ENCODE measurements around the gene GLTP.
"Not testable (repeated sequence)": the region's sequence is repeated elsewhere in the genome, so short reads cannot be mapped to it uniquely, and the experiment has no call there.

GLTP gene

DNA sequence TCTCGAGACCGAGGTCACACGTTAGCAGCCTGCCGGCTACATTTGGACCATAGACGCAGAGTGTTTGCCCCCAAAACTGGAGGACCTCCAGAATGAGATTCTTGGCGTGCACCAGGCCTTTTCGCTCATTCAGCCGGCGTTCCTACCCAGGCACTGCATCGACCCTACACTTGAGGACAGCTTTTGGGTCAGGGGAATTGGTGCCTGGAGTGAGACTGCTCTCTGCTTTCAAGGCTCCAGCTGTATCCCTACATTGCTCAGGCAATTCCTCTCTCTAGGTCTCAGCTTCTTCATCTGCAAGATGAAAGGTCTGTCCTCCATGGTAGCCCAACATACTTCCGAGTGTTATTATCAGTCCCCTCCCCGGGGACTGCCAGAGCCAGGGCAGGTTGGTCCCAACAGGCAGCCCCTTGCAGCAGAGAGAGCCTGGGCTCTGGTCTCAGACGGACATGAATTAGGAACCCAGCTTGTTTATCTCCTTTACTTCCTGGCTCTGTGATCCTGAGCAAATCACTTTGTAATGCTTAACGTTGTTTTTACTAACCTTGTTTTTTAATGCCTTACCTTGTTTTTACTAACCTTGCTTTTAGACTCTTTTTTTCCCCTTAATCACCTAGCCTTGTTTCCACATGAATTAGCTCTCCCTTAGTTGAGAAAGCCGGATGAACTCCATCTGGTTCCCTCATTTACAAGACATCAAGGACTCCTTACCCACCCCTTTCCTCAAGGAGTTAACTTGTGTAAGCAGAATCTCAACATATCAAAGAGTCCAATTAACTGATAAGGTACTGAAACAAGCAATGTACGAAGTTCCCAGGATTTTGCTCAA, 20.6 kb upstream of the GLTP start:
- peak; percentile 12 to 14 for DNase-seq

GRCh38 chr12:109899783-109900751, 19.7 kb upstream of the GLTP start, which contains the start of gene TCHP:
Gene TCHP (plus strand): TSS chr12:109900274. CDS start chr12:109903027, 2,753 bp downstream.
- peak; percentile 83 to 85 for DNase-seq

DNA sequence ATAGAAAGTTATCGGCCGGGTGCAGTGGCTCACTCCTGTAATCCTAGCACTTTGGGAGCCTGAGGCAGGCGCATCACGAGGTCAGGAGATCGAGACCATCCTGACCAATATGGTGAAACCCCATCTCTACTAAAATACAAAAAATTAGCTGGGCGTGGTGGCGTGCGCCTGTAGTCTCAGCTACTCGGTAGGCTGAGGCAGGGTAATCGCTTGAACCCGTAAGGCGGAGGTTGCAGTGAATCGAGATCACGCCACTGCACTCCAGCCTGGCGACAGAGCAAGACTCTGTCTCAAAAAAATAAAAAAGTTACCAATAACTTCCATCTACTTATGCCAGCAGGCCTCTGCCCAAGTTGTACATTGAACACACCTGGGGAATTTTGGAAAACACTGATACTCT, 19.0 kb upstream of the GLTP start:
- DNase-seq, result not testable (repeated sequence)

DNA sequence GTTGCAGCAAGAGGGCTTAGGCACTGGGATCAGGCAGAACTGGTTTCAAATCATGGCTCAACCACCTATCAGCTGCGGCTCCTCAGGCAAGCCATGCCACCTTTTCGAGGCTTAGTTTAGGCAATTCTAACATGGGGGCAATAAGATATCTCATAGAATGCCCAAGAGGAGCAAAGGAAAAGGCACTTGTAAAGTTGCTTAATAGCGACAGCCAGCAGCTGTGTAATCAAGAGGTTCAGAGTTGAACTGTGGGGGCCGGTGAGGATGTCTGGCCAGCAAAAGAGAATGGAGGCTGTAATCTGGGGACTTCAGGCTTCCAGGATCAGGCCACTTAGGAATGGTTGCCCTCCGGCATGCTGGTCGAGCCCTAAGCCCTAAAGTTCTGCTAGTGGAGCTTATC, 16.7 kb upstream of the GLTP start:
- DNase-seq, result no peak

DNA sequence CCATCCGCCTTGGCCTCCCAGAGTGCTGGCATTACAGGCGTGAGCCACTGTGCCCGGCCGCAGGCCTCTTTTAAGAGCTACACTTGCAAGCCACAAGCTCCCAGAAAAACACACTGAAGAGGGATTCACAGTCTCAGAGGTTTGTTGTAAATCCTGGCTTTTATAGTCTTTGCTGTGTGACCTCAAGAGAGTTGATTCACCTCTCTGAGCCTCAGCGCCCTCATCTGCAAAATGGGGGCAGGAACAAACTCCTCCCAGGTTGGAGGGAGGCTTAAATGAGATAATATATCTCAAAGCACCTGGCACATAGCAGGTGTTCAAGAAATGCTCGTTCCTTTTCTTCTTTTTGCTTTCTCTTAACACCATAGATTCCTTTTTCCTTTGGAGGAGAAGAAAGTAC, 15.8 kb upstream of the GLTP start:
- DNase-seq, result no peak

- DNase-seq, result no peak
Measured at GRCh38 chr12:109894939-109895338, 14.6 kb upstream of the GLTP start.

DNA sequence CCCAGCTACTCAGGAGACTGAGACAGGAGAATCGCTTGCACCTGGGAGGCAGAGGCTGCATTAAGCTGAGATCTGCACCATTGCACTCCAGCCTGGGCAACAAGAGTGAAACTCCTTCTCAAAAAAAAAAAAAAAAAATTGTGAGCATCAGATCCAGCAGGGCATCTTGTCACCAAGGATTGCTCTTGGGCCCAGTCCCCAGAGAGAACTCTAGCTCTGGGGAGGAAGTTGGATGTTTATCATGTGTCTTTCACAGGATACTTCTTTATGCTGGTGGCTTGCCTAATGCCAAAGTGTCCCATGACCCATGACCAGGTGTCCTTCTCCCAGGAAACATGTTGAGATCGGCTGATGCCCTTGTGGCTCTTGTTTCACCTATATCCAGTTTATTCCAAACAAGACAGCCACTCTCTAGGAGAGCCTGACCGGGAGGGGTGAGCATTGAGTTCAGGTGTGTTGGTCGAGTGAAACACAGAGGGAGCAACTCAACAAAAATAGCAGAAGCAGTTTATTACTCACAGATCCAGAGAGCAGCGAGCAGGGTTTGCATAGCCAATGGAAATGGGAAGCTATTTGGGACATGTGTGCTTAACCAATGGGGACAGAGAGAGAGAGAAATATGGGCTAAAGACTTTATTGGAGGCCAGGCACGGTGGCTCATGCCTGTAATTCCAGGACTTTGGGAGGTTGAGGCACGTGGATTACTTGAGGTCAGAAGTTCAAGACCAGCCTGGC, 13.1 kb upstream of the GLTP start:
- DNase-seq, result no peak

DNA sequence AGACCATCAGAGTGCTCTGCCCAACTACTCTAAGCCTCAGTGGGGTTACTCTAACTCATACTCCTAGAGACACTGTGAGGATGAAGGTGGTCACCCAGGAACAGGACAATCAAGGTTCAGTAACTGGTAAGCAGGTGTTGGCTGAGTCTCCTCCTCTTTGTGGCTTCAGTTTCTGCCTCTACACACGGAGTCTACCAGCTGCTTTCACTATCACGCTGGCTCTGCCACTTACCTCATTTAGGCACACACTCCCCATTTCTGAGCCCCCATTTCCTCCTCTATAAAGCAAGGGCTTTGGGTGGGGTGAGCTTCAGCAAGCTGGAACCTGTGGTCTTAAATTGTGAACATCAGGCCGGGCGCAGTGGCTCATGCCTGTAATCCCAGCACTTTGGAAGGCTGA, 12.4 kb upstream of the GLTP start:
- DNase-seq, result no peak

- no peak for DNase-seq
Measured at GRCh38 chr12:109892165-109892715, 11.9 kb upstream of the GLTP start.

GRCh38 chr12:109891731-109892130, 11.4 kb upstream of the GLTP start:
- not testable (repeated sequence) for DNase-seq

DNA sequence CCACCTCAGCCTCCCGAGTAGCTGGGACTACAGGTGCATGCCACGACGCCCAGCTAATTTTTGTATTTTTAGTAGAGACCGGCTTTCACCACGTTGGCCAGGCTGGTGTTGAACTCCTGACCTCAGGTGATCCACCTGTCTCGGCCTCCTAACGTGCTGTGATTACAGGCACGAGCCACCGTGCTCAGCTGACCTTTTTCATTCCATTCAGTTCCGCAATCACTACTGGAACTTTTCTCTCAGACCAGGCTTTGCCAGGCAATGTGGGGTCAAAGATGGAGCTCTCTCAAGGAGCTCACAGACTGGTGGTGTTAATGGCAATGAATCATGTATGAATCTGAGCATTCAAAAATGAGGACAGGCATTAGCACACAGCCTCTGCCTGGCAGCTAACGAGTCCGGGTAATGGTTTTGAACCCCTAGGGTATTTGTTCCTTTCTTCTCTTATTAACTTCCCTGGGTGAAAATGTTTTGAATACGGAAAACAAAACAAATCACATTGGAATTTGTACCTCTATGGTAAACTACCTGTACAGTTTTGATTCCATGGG, 10.4 kb upstream of the GLTP start:
- DNase-seq, result no peak

GRCh38 chr12:109888179-109889020, 8.1 kb upstream of the GLTP start:
- peak; percentile 73 to 90 for DNase-seq

- DNase-seq, result no peak
Measured at GRCh38 chr12:109885616-109886015, 5.3 kb upstream of the GLTP start.

DNA sequence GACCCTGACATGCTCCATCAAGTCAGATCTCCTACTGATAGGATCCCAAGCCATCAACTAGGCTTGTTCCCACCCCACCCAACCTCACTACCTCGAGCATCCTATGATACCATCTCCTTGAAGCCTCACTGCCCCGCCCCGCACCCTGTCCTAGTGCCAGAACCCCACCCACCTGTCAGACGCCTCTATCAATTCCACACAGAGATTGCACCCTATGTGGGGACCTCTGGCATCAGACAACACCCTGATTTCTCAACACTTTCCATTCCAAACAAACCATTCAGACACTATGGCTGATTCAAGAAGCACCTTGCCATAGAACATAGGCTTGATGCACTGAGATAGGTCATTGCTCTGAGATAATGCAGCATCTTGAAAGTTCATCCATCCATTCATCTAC, 3.1 kb upstream of the GLTP start:
- no peak for DNase-seq

DNA sequence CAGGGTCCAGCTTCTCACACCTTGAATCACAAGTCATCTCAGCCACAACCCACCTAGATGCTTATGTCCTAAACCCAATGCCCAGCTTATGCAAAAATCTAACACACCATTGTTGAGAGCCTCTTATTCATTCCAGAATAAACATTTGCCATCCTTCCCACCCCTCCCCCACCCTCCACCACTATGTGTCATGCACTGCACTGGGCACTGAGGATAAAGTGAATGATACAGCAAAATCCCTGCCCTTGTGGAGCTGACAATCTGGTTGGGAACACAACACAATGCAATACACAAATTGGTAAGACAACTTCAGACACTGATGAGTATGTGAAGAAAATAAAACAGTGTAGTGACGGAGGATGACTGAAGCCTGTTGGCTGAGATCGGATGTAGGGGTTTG, 1.4 kb upstream of the GLTP start:
- no peak for DNase-seq

DNA sequence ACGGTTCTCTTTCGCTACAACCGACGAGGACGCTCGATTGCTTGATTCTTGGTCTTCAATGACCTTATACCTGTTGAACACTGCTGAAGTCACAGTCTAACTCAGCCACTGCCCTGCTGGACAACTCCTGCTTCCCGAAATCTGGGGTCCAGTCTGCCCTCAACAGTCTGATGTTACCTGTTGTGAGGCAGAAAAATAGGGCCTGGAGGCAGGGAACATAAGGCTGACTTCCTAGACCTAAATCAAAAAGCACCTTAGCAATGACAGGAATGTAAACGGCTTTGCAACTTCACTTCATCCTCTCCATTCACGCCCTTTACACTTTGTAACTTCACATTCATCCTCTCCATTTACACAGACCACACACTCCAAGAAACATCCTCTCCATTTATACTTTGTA, 597 bp upstream of the GLTP start:
- no peak for DNase-seq

GRCh38 chr12:109879351-109880042, 844 bp downstream of the GLTP start:
- no peak for DNase-seq

DNA sequence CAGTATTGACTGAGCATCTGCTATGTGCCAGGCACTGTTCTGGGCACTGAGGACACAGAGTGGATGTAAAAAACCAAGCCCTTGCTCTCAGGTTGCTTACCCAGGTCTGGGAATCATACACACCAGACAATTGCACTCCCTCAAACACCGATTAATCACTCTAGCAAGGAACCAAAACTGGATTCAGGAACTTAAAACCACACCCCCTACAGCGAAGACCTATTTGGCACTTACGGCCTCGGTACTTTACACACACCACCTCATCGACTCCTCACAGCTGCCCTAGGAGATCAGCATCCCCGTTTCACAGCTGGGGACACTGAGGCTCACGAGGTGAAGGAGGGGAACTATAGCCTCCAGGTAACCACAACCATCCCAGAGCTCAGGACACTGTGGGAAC, 1.6 kb downstream of the GLTP start:
- DNase-seq, result no peak

DNA sequence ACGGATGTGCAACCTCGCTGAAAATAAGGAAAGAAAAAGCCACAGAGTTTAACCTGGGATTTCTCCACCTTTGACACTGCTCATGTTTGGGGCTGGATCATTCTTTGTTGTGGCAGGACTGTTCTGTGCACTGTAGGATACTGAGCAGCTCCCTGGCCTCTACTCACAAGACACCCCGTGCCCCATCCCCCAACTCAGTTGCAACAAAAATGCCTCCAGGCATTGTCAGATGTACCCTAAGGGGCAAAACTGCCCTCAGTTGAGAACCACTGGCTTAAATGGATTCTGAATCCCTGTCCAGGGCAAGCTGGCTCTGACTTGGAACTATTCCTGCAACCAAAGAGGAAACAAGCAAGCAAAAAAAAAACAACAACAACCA, 2.1 kb downstream of the GLTP start:
- no peak for DNase-seq

GRCh38 chr12:109877504-109878246, 2.7 kb downstream of the GLTP start:
- no peak for DNase-seq
